ENCODE results near the gene VAMP1. TPM values are rescaled to one million over a fixed set of nuclear protein-coding genes. Genes with fewer than 3 reads are reported as not detected.
"Not testable (repeated sequence)": the region's sequence is repeated elsewhere in the genome, so short reads cannot be mapped to it uniquely, and the experiment has no call there.

Gene VAMP1
- polyA plus RNA-seq, 4 donors = 8.0 to 11.6 (median 10.1) TPM

DNA sequence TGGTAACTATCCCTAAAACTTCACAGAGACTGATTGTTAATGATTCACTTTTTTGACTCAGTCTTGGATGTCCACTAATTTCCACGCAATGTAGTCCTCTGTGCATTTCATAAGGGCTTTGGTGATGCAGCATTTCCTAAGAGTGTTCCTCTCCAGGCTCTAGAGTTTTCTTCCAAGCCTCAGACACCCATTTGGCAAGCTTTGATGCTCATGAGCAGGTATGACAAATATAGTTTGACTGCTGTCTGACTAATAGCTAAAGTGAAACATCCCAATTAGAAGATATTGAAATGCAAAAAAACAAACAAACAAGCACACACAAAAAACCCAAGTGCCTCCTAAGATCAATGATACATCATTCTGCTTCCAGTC is 1.5 kb upstream of the VAMP1 start:
- no peak for DNase-seq (ENCODE audit: low read depth in 4 of 4, low spot score in 3 of 4)

DNA sequence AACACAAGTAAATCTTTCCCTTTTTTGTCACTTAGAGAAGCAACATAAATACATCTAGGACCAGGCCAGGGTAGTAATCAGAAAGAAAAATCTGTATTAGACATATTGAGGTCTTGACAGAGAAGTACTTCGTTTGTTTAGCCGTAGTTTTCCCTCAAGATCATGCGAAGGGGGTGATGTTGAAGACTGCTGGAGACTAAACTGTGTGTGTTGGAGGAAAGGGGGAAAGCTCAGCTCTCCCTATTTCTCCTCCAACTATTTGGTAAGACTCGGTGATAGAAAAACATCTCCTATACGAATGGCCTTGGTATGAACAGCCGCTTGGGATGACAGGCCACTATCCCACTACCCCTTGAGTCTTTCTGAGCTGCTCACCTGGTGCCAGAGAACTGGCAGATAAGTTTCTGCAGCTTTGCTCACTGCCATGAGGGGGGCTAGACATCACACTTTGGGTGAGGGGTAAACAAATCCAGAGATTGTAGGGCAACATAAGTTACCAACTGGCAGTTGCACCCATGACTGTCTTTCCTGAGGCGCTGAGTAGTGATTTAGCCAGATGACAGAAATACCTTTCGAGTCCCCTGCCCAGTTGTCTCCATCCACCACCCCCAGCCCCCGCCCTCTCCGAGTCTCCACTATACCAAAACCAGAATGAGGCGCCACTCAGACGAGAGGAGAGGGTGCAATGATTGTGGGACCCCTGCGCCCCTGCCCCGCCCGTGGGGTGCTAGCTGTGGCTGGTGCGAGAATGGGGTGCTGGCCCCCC is 685 bp downstream of the VAMP1 start:
- DNase-seq (ENCODE audit: low read depth in 4 of 4, low spot score in 3 of 4) = no peak

DNA sequence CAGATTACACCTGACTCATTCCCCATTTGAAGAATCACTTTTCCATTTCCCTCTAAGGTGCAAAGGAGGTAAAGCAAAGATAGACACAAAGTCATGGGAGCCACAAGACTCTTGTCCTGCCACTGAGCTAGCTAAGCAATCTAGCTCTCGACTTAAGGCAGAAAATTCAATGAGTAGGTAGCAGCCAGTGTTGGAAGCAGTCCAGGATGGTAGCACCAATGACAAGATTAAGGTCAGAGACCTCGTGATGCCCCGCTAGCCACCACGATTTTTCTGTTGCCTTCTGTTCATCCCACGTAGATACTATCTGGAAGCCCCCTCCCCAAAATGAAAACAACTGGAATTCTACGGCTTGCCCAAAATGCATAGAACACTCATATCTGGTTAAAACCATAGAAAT is 1.4 kb downstream of the VAMP1 start:
- no peak for DNase-seq (ENCODE audit: low read depth in 4 of 4, low spot score in 3 of 4)

DNA sequence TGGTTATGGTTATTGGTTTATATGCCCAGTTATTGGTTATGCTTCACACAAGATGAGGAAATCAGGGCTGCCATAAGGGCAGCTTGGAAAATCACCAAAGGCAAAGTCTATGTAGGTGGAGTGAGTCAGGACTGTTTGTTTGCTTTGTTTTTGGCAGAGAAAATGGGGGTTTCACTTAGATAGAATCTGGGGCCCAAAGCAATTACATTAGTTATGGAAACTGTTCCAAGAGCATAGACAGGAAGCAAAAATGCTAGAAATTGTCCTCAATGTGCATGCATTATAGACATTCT is 2.2 kb downstream of the VAMP1 start:
- DNase-seq (ENCODE audit: low read depth in 4 of 4, low spot score in 3 of 4) = no peak

DNA sequence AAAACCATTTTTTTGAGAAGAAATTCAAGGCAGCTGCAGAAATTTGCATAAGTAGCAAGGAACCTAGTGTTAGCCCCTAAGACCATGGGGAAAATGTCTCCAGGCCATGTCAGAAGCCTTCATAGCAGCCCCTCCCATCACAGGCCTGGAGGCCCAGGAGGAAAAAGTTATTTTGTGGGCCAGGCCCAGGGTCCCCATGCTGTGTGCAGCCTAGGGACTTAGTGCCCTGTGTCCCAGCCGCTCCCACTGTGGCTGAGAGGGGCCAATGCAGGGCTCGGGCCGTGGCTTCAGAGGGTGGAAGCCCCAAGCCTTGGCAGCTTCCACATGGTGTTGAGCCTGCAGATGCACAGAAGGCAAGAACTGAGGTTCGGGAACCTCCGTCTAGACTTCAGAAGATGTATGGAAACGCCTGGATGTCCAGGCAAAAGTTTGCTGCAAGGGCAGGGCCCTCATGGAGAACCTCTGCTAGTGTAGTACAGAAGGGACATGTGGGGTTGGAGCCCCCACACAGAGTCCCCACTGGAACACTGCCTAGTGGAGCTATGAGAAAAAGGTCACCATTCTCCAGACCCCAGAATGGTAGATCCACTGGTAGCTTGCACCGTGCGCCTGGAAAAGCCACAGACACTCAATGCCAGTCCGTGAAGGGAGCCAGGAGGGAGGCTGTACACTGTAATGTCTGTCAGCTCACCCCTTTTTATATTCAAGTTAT is 2.8 kb downstream of the VAMP1 start:
- DNase-seq (ENCODE audit: low read depth in 4 of 4, low spot score in 3 of 4) = not testable (repeated sequence)

DNA sequence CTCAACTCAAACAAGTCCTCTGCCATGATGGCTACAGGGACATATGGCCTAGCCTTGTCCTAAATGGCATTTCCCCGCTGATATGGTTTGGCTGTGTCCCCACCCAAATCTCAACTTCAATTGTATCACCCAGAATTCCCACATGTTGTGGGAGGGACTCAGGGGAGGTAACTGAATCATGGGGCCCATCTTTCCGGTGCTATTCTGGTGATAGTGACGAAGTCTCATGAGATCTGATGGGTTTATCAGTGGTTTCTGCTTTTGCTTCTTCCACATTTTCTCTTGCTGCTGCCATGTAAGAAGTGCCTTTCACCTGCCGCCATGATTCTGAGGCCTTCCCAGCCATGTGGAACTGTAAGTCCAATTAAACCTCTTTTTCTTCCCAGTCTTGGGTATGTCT is 3.7 kb downstream of the VAMP1 start:
- DNase-seq (ENCODE audit: low read depth in 4 of 4, low spot score in 3 of 4) = not testable (repeated sequence)

DNA sequence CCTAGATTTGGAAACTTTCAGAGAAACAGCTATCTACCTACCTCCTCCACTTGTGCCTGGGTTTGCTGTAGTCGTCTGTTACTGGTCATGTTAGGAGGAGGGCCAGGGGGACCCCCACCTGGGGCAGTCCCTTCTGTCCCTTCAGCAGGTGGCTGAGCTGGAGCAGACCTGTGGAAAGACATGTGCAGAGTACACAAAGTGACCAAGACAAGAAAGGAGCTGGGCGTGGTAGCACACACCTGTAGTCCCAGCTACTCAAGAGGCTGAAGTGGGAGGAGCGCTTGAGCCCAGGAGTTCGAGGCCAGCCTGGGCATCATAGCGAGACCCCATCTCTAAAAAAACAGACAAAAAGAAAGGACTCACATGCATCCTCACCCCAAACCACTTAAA is 4.3 kb downstream of the VAMP1 start:
- no peak for DNase-seq (ENCODE audit: low read depth in 4 of 4, low spot score in 3 of 4)

DNA sequence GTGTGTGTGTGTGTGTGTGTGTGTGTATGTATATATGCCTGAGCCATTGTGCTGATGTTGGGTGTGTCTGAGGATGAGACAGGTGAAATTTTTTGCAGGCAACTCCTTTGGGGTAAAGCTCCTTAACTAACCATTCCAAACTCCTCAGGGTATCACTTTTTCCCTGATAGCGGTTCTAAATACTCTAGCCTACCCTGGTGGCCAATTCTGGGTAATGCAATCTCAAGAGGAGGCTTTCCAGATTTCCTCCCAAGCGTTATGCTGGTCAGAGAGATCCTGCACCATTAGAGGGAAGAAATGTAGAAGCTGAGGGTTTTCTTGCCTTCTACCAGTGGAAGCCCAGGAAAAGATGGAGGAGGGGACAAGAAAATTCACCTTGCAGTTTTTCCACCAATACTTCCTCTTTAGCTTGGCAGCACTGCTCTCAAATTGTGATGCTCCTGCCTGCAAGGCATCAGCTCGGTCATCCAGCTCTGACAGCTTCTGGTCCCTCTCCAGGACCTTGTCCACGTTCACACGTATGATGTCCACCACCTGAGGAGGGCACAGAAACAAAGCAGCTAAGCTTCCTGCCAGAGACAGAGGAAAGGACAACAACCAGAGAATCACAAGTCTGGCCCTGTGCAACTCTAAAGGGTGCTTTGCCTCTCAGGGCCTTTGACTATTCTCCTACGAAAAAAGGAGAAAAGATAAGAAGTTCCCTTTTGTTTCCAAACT is 4.9 kb downstream of the VAMP1 start:
- DNase-seq (ENCODE audit: low read depth in 4 of 4, low spot score in 3 of 4) = peak in 3 of 4 donors; percentile 60 to 67 (median 66)

DNA sequence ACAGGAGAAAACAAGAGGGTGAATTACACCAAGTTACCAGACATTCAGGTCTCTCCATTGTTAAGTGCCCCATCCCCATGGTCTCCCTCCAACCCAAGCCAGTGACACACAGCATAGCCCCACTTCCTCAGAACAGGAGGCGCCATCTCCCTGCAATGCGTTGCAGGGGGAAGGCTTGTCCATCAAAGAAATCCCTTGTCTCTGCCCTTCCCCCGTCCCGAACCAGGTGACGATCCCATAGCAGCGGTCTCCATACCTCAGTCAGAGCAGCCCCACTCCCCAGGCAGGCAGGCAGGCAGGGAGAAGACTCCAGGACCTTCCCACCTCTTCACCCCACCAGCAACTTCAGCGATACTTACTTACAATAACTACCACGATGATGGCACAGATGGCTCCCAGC is 5.9 kb downstream of the VAMP1 start:
- no peak for DNase-seq (ENCODE audit: low read depth in 4 of 4, low spot score in 3 of 4)

DNA sequence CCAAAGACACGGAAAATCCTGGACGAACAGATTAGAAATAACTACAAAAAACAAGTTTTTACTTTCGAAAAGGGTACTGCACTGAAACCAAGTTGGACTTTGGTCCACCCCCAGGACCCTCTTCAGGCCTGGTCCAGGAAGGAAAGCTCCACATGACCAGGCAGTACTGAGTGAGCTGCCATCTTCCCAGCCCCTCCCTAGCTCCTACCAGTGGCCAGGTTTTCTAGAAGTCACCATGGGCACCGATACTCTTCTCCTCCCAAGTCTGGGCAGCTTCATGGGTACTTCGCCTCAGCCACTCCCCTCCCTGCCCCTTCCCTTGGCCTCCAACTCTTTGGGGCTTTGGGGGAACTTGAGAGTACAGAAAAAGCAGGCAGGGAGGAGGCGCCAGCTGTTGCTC is 6.6 kb downstream of the VAMP1 start:
- no peak for DNase-seq (ENCODE audit: low read depth in 4 of 4, low spot score in 3 of 4)

DNA sequence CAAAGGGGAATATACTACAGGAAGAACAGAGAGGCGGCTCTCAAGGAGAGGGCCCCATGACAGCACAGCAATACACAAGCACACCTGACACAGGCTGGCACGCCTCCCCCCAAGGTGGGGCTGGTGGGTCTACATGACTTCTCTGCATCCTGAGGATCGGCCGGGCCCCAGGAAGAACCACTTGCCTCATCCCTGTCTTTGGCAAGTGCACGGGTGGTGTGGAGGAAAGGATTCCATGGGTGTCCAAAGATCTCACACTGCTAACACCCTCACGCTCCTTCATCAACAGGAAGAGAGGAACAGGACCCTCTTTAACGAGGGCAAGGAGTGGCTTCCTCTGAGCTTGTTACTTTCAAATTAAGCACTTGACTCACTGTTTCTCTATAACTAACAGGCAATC is 7.3 kb downstream of the VAMP1 start:
- no peak for DNase-seq (ENCODE audit: low read depth in 4 of 4, low spot score in 3 of 4)

DNA sequence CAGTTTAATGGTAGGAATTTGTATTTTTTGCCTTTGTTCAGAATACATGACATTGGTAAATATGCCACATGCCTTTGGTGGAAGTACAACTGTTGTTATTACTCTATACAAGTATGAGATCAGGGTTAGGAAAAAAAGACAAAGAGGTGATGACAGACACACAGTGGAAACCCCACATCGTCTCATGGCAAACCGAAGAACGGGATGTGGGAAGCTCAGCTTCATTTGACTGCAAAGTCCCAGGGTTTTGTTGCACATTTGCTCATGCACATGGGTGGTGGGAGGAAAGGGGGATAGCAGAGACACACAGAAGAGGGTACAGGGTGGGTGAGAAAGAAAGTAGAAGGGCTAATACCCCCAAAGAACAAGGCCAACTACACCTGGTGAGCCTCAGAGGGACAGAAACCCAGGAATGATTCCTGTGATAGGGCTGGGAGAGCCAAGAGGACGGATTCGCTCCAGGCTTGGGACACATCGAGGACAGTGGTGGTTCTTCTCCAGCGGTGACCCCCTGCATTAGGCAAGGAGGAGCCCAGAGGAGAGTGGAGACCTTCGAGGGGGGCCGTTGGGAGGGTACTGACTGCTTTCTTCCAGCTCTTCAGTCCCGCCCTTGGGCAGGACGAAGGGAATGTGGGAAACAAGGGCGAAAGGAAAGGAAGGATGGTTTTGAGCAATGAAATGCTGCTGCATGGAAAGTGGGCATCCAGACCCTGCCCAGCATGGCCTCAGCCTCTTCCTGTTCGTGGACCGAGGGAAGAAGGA is 8.1 kb downstream of the VAMP1 start:
- no peak for DNase-seq (ENCODE audit: low read depth in 4 of 4, low spot score in 3 of 4)

DNA sequence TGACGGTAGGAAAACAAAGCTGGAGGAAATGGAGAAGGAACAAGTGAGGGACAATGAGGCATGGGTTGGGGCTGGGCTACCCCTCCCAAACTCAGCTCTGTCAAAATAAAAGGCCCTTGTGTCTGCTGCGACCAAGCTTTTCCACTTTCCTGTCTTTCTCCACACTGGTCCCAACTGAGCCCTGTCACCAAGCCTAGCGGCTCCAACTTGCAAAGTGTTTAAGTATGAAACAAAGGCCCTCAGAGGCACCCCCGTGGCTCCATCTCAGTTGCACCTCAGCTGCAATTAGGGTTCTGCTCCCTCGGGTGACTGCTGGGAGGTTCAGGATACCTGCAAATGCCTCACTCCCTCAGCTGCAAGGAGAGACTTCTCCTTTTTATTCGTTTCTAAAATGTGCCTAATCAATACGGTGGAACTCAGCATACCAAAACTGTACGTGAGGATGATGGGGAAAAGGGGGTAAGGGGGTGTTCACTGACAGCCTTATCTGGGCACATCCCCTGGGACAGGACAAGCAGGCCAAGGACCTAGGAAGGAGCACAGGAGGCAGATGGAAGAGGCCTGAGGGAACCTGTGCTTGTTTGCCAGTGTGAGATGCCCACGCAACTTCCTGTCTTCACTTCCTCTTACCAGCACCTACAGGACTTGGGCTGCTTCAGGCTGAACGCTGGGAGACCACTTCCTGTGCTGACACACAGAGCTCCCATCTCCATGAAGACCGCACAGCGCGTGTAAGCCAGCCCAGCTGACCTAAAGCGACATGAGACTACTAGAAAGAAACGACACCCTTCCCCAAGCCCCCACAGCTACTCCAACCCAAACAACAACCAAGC is 8.9 kb downstream of the VAMP1 start:
- DNase-seq (ENCODE audit: low read depth in 4 of 4, low spot score in 3 of 4) = no peak

DNA sequence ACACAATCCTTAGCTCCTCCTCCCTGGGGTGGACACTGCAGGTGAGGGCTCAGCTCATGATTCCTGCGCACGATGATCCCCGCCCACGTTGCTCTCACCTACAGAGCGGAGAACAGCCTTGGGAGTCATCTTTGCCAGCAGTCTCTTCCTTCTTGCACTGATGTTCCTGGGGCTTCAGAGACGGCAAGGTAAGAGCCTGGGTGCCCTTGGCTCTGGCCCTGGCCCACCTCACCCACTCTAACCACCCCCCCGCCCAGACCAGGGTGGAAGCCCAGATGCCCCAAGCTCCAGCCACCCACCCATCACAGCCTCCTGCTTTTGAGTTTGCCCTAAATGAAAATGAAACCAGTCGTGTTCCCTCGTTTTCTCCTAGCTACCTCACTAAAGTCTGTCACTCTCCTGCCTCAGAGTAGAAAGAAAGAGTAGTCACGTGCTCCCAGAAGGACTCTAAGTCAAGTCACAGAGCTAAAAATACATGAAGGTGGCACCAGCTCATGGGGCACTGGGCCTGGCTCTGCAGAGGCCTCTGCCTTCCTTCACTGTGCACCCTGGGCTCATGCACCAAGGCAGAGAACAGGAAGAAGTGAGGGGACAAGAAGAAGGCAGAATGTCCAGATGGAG is 9.6 kb downstream of the VAMP1 start:
- DNase-seq (ENCODE audit: low read depth in 4 of 4, low spot score in 3 of 4) = no peak

DNA sequence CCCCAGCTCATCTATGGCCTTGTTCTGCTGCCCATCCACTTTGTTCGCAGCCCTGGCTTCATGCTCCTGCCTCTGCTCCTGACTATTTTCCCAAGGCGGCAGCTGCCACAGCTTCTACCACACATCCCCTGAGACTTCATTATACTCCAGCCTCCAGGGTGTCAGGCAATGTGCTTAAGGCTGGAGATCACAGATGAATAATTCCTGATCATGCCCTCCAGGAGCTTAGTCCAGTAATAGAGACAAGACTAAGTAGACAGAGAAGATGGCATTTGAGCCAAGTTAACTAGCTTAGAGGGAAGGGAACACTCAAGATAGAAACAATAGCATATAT is 11.5 kb downstream of the VAMP1 start:
- no peak for DNase-seq (ENCODE audit: low read depth in 4 of 4, low spot score in 3 of 4)

DNA sequence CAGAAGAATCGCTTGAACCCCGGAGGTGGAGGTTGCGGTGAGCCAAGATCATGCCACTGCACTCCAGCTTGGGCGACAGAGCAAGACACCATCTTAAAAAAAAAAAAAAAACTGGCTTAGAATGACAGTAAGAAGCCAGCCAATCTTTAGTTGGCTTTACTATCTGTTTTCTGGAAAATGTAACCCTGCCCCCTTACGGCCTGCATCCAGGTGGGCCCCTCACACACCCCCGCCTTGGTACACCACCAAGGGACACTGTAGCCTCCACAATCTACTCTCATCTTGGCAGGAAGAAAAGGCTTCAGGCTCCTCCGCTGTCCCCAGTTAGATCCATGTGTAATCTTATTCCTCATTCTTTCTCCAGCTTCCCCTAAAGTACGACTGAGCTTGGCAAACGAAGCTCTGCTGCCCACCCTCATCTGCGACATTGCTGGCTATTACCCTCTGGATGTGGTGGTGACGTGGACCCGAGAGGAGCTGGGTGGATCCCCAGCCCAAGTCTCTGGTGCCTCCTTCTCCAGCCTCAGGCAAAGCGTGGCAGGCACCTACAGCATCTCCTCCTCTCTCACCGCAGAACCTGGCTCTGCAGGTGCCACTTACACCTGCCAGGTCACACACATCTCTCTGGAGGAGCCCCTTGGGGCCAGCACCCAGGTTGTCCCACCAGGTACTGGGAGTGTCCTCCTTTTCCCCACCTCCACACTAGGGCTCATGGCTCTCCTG is 12.0 kb downstream of the VAMP1 start:
- no peak for DNase-seq (ENCODE audit: low read depth in 4 of 4, low spot score in 3 of 4)

DNA sequence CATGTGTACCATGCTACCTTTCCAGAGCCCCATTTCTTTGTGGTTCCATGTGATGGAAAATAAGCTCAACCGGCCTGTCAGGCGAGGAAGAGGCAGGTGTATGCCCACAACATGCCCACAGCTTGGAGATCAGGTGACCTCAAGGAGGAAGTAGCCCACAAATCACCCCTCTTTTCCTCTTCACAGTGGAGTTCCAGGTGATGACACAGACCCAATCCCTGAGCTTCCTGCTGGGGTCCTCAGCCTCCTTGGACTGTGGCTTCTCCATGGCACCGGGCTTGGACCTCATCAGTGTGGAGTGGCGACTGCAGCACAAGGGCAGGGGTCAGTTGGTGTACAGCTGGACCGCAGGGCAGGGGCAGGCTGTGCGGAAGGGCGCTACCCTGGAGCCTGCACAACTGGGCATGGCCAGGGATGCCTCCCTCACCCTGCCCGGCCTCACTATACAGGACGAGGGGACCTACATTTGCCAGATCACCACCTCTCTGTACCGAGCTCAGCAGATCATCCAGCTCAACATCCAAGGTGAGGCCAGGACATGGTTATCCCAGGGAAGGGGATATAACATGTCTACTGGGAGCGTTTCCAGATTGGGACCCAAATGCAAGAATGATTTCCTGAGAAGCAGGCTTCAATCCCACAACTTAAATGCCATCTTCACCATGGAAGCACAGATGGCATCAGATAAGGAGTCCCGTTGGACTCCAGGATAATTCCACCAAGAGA is 13.1 kb downstream of the VAMP1 start:
- DNase-seq (ENCODE audit: low read depth in 4 of 4, low spot score in 3 of 4) = no peak

DNA sequence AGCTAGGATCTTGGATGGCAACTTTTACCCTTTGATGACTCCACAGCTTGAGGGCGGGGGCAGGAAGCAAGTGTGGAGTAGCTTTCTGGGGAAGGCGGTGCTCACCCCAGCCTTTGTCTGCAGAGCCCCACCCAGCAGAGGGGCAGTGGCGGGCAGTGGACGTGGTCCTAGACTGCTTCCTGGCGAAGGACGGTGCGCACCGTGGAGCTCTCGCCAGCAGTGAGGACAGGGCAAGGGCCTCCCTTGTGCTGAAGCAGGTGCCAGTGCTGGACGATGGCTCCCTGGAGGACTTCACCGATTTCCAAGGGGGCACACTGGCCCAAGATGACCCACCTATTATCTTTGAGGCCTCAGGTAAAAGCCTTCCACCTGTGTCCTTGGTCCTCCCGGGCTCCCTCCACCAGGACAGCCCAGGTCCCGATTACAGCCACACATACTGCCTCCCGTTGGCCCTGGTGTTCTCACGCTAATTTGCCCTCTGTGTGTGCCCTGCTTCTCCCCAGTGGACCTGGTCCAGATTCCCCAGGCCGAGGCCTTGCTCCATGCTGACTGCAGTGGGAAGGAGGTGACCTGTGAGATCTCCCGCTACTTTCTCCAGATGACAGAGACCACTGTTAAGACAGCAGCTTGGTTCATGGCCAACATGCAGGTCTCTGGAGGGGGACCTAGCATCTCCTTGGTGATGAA is 17.4 kb downstream of the VAMP1 start:
- DNase-seq (ENCODE audit: low read depth in 4 of 4, low spot score in 3 of 4) = no peak

All from right renal pelvis (tissue), 4 donors.